DND-41 (cell line): ENCODE results near the gene LDHAL6A.

ENCODE experiments used
- ATAC-seq: fragments of 200-7000 bp; cut with Tn5 transposase; 3 replicates; pipeline ENCODE4 v1.9.1; 2021; ENCODE audit warnings: low read depth; ENCODE audit not compliant: insufficient read depth
- DNase-seq: peaks from one replicate; pipeline ENCODE4 v3.0.0-alpha.2; 2020
- H2AFZ ChIP-seq: 2 replicates; pipeline ENCODE4 v1.6.0; 2012; ENCODE audit warnings: low read depth, low read length
- H3K27ac ChIP-seq: 2 replicates; pipeline ENCODE4 v1.5.1; 2012; ENCODE audit warnings: low read length, inconsistent platforms
- H3K27me3 ChIP-seq: fragments of 200-600 bp; sonication (generic); 2 replicates; pipeline ENCODE4 v1.6.0; 2012; ENCODE audit warnings: low read length, mild to moderate bottlenecking, inconsistent platforms; ENCODE audit not compliant: insufficient read depth, poor library complexity
- H3K36me3 ChIP-seq: 2 replicates; pipeline ENCODE4 v1.5.1; 2012; ENCODE audit warnings: low read length, inconsistent platforms; ENCODE audit not compliant: insufficient read depth
- H3K4me1 ChIP-seq: 2 replicates; pipeline ENCODE4 v1.5.1; 2012; ENCODE audit warnings: mild to moderate bottlenecking, low read length; ENCODE audit not compliant: insufficient read depth
- H3K4me2 ChIP-seq: 2 replicates; pipeline ENCODE4 v1.6.0; 2012; ENCODE audit warnings: mild to moderate bottlenecking, moderate library complexity, low read length, inconsistent platforms; ENCODE audit not compliant: insufficient read depth
- H3K4me3 ChIP-seq, 2 experiments: fragments of 200-600 bp in 1 of 2; shearing (Covaris generic) in 1 of 2; 2 replicates each; pipeline ENCODE4 v1.5.1; 2012 to 2016; ENCODE audit warnings: inconsistent platforms in 2 of 2, low read length in 2 of 2, mild to moderate bottlenecking in 2 of 2, low read depth in 1 of 2, moderate library complexity in 1 of 2
- H3K79me2 ChIP-seq: 2 replicates; pipeline ENCODE4 v1.6.0; 2012; ENCODE audit warnings: low read length, inconsistent platforms; ENCODE audit not compliant: insufficient read depth
- H3K9ac ChIP-seq: 2 replicates; pipeline ENCODE4 v1.6.0; 2012; ENCODE audit warnings: low read depth, mild to moderate bottlenecking, inconsistent platforms, low read length, moderate library complexity
- H3K9me3 ChIP-seq: 2 replicates; pipeline ENCODE4 v1.5.1; 2012; ENCODE audit warnings: low read length, moderate library complexity, mild to moderate bottlenecking, inconsistent platforms; ENCODE audit not compliant: insufficient read depth, severe bottlenecking
- H4K20me1 ChIP-seq: 2 replicates; pipeline ENCODE4 v1.6.0; 2012; ENCODE audit warnings: low read length; ENCODE audit not compliant: insufficient read depth
- EZH2 ChIP-seq: IDR thresholded peaks from 3 replicates; pipeline ENCODE4 v1.6.1; 2012; ENCODE audit warnings: borderline replicate concordance, low read depth, mild to moderate bottlenecking, moderate library complexity, low read length, inconsistent platforms; ENCODE audit not compliant: severe bottlenecking
- TF ChIP-seq, protein P1 (sequence below): IDR thresholded peaks from 2 replicates; pipeline ENCODE4 v1.5.1; 2012; ENCODE audit warnings: borderline replicate concordance, low read length, moderate library complexity, mild to moderate bottlenecking; ENCODE audit not compliant: poor library complexity, severe bottlenecking; ENCODE audit errors: extremely low read depth

Gene LDHAL6A

DNA sequence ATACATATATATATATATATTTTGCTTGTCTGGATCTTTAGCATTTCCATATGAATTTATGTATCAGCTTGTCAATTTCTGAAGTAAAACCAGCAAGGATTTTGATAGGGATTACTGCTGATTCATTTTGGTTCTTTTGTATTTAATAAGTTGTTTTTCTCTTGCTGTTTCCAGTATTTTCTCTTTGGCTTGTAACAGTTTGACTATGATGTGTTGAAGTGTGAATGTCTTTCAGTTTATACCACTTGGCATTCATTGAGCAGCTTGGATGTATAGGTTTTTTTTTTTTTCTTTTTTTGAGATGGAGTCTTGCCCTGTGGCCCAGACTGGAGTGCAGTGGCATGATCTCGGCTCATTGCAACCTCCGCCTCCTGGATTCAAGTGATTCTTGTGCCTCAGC is 12.4 kb downstream of the LDHAL6A start:
- no peak overlapping the region for H3K9ac ChIP-seq
- H3K79me2 ChIP-seq, result no peaks in the 10 kb centered on the region
- no peak overlapping the region for H3K4me2 ChIP-seq
- no peak for TF ChIP-seq EZH2
- TF ChIP-seq, protein P1, sequence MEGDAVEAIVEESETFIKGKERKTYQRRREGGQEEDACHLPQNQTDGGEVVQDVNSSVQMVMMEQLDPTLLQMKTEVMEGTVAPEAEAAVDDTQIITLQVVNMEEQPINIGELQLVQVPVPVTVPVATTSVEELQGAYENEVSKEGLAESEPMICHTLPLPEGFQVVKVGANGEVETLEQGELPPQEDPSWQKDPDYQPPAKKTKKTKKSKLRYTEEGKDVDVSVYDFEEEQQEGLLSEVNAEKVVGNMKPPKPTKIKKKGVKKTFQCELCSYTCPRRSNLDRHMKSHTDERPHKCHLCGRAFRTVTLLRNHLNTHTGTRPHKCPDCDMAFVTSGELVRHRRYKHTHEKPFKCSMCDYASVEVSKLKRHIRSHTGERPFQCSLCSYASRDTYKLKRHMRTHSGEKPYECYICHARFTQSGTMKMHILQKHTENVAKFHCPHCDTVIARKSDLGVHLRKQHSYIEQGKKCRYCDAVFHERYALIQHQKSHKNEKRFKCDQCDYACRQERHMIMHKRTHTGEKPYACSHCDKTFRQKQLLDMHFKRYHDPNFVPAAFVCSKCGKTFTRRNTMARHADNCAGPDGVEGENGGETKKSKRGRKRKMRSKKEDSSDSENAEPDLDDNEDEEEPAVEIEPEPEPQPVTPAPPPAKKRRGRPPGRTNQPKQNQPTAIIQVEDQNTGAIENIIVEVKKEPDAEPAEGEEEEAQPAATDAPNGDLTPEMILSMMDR, result no peak
- ATAC-seq (no peak), DNase-seq (no peak)
- H3K4me3 ChIP-seq, result no peak overlapping the region
- H3K27ac ChIP-seq, result no peak overlapping the region
- H4K20me1 ChIP-seq, result no peaks in the 10 kb centered on the region
- H3K4me1 ChIP-seq, result no peaks in the 10 kb centered on the region
- no peaks in the 10 kb centered on the region for H3K36me3 ChIP-seq
- no peak overlapping the region for H2AFZ ChIP-seq
- no peaks in the 10 kb centered on the region for H3K9me3 ChIP-seq
- H3K27me3 ChIP-seq, result no peaks in the 10 kb centered on the region

DNA sequence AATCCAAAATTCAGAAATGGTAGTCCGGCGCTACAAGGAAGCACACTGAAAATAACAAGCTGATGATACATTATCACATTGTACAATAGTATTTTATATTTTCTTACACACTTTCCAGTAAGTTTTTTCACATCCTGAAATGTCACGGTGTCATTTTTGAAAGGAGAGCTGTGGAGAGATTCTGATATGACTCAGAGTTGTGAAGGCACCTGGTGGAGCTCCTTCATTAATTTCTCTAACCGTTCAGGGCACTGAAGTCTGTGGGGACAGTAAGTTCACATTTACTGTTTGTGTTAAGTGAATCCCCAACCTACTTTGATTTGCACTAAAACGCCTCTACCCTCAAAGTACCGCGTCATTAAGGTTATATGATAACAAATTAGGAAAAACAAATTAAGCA is 13.3 kb downstream of the LDHAL6A start:
- H3K4me3 ChIP-seq, result no peak overlapping the region
- DNase-seq (no peak), ATAC-seq (no peak)
- H3K79me2 ChIP-seq, result no peaks in the 10 kb centered on the region
- H3K4me1 ChIP-seq, result no peaks in the 10 kb centered on the region
- no peak overlapping the region for H3K9ac ChIP-seq
- H3K27me3 ChIP-seq, result no peaks in the 10 kb centered on the region
- no peaks in the 10 kb centered on the region for H4K20me1 ChIP-seq
- no peak overlapping the region for H2AFZ ChIP-seq
- H3K36me3 ChIP-seq, result no peaks in the 10 kb centered on the region
- no peak overlapping the region for H3K27ac ChIP-seq
- no peaks in the 10 kb centered on the region for H3K9me3 ChIP-seq
- no peak overlapping the region for H3K4me2 ChIP-seq
- TF ChIP-seq EZH2, result no peak
- TF ChIP-seq, protein P1, result no peak

DNA sequence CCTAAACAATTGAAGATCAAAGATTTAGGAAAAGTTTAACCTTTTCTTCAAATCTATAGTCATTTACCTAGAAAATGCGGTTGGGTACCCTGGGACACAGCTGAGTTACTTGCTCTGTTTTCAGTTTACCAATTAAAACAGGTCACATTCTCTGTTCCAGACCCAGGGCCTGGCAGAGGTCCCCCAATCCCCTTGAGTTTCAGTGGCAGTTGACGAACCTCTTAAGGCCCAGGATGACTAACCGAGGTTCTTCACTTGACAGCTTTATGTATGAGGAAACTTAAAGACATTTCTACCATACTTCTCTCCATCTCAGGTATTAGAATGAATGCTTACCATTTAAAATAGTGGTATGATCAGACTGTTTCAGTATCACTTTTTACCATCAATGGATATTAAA is 16.3 kb downstream of the LDHAL6A start:
- H3K4me1 ChIP-seq, result no peaks in the 10 kb centered on the region
- no peak overlapping the region for H3K4me2 ChIP-seq
- no peak overlapping the region for H2AFZ ChIP-seq
- H4K20me1 ChIP-seq, result no peaks in the 10 kb centered on the region
- H3K79me2 ChIP-seq, result no peaks in the 10 kb centered on the region
- H3K4me3 ChIP-seq, result no peak overlapping the region
- TF ChIP-seq, protein P1, result no peak
- no peak for TF ChIP-seq EZH2
- DNase-seq, result no peak
- H3K9ac ChIP-seq, result no peak overlapping the region
- peaks cover 14% of the 10 kb centered on the region for H3K36me3 ChIP-seq
- no peaks in the 10 kb centered on the region for H3K27me3 ChIP-seq
- ATAC-seq, result no peak
- no peaks in the 10 kb centered on the region for H3K9me3 ChIP-seq
- no peak overlapping the region for H3K27ac ChIP-seq

DNA sequence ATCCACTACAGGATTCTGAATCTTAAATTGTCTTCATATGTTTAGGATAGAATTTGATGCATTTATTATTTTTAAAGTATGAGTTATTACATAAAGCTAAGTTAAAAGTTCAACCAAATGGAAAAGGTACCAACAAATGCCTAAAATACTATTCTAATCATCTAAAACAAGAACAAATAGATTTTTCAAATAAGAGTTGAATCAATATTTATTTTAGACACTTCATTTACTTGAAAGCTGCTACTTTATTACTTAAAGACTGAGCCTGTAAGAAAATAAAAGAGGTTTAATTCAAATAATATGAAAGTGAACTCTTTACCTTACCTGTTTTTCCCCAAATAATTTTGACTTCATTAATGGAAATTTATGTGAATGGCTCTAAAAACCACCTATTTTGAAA is 16.9 kb downstream of the LDHAL6A start:
- no peak overlapping the region for H3K9ac ChIP-seq
- H3K9me3 ChIP-seq, result no peaks in the 10 kb centered on the region
- TF ChIP-seq, protein P1, result no peak
- TF ChIP-seq EZH2, result no peak
- no peak for DNase-seq
- no peak overlapping the region for H3K4me3 ChIP-seq
- no peaks in the 10 kb centered on the region for H3K27me3 ChIP-seq
- H3K79me2 ChIP-seq, result no peaks in the 10 kb centered on the region
- H4K20me1 ChIP-seq, result no peaks in the 10 kb centered on the region
- ATAC-seq, result no peak
- no peak overlapping the region for H2AFZ ChIP-seq
- H3K4me1 ChIP-seq, result no peaks in the 10 kb centered on the region
- no peak overlapping the region for H3K4me2 ChIP-seq
- no peak overlapping the region for H3K27ac ChIP-seq
- H3K36me3 ChIP-seq, result peaks cover 20% of the 10 kb centered on the region
